GM12865 (cell line): Measurements from ENCODE around the gene PDLIM7.

ENCODE experiments used
- DNase-seq: peaks from one replicate; pipeline ENCODE4 v3.0.0; 2010; ENCODE audit warnings: low read depth
- H3K4me3 ChIP-seq: 2 replicates; pipeline ENCODE4 v1.5.1; 2011; ENCODE audit warnings: mild to moderate bottlenecking, low read depth, low read length, control low read depth
- CTCF ChIP-seq: IDR thresholded peaks from 2 replicates; pipeline ENCODE4 v1.5.1; 2011; ENCODE audit warnings: low read length, control low read depth, low read depth, inconsistent platforms; ENCODE audit not compliant: insufficient read depth; ENCODE audit errors: missing control alignments

The PDLIM7 gene

GRCh38 chr5:177514541-177514940 is 17.1 kb upstream of the PDLIM7 start:
- no peak for DNase-seq
- TF ChIP-seq CTCF = no peak
- H3K4me3 ChIP-seq = no peak overlapping the region

- no peak for DNase-seq
- no peak for TF ChIP-seq CTCF
- no peak overlapping the region for H3K4me3 ChIP-seq
These were observed 16.1 kb upstream of the PDLIM7 start for GRCh38 chr5:177513500-177513899.

- no peak for TF ChIP-seq CTCF
- DNase-seq = no peak
These were observed 15.5 kb upstream of the PDLIM7 start for GRCh38 chr5:177512736-177513380.

GRCh38 chr5:177511796-177512675 is 14.6 kb upstream of the PDLIM7 start:
- TF ChIP-seq CTCF = no peak
- H3K4me3 ChIP-seq = no peak overlapping the region
- no peak for DNase-seq

More at GRCh38 chr5:177512736-177513380, 15.5 kb upstream of the PDLIM7 start:
- H3K4me3 ChIP-seq = no peak overlapping the region

GRCh38 chr5:177511181-177511580 is 13.8 kb upstream of the PDLIM7 start:
- no peak for DNase-seq
- H3K4me3 ChIP-seq = no peak overlapping the region
- no peak for TF ChIP-seq CTCF

GRCh38 chr5:177510567-177511053 is 13.2 kb upstream of the PDLIM7 start:
- no peak for TF ChIP-seq CTCF
- H3K4me3 ChIP-seq = peak overlapping the region; percentile 62
- DNase-seq = peak; percentile 75
